Omental fat pad (tissue), 4 donors: Measurements from ENCODE around the gene TFF2. TPM values are rescaled to one million over a fixed set of nuclear protein-coding genes. Genes with fewer than 3 reads are reported as not detected.

ENCODE experiments used
- ATAC-seq: fragments of 150-250 bp; one replicate; pipeline ENCODE4 v1.9.1; 2016; ENCODE audit warnings: mild to moderate bottlenecking, moderate library complexity; ENCODE audit not compliant: low FRiP score
- DNase-seq: peaks from one replicate; pipeline ENCODE4 v3.0.0-alpha.2; 2019; ENCODE audit warnings: low spot score
- CTCF ChIP-seq, 3 donors: fragments of 450-650 bp; IDR thresholded peaks; one replicate each; pipeline ENCODE4 v1.5.1; 2016 to 2017; ENCODE audit warnings: antibody characterized with exemption in 3 of 3, mild to moderate bottlenecking in 3 of 3, moderate library complexity in 2 of 3
- total RNA-seq, 4 donors: library from RNA; depleted of rRNA; stranded (reverse); fragments of >200 nt; gene quantifications; one replicate each; pipeline ENCODE4 v1.1.0, GENCODE V29; 2016

Gene TFF2
- total RNA-seq, 4 donors from 2014 or later: not detected

- ATAC-seq (no peak), DNase-seq (no peak)
- TF ChIP-seq CTCF (IDR thresholded peaks at IDR 0.05): no peak
Observed at GRCh38 chr21:42374457-42374856, 23.7 kb upstream of the TFF2 start.

- no peak for TF ChIP-seq CTCF (IDR thresholded peaks at IDR 0.05)
- DNase-seq (no peak), ATAC-seq (no peak)
Observed at GRCh38 chr21:42373908-42374455, 23.2 kb upstream of the TFF2 start.

GRCh38 chr21:42373196-42373907, 22.6 kb upstream of the TFF2 start:
- TF ChIP-seq CTCF (IDR thresholded peaks at IDR 0.05): no peak
- ATAC-seq (no peak), DNase-seq (no peak)

- no peak for ATAC-seq
- TF ChIP-seq CTCF (IDR thresholded peaks at IDR 0.05): no peak
Observed at GRCh38 chr21:42370894-42371654, 20.3 kb upstream of the TFF2 start.

GRCh38 chr21:42369821-42370220, 19.0 kb upstream of the TFF2 start:
- ATAC-seq (no peak), DNase-seq (no peak)
- TF ChIP-seq CTCF (IDR thresholded peaks at IDR 0.05): no peak

More at GRCh38 chr21:42370894-42371654, 20.3 kb upstream of the TFF2 start:
- no peak for DNase-seq

- DNase-seq: no peak
- TF ChIP-seq CTCF (IDR thresholded peaks at IDR 0.05): no peak
- no peak for ATAC-seq
Observed at GRCh38 chr21:42367367-42368165, 16.8 kb upstream of the TFF2 start.
